ENCODE measurements around the gene GSTCD. TPM values are rescaled to one million over a fixed set of nuclear protein-coding genes. Genes with fewer than 3 reads are reported as not detected.
"Not testable (repeated sequence)": the region's sequence is repeated elsewhere in the genome, so short reads cannot be mapped to it uniquely, and the experiment has no call there.

GSTCD gene
- total RNA-seq, 1 experiment from 2014 or later, result 23.9 TPM

DNA sequence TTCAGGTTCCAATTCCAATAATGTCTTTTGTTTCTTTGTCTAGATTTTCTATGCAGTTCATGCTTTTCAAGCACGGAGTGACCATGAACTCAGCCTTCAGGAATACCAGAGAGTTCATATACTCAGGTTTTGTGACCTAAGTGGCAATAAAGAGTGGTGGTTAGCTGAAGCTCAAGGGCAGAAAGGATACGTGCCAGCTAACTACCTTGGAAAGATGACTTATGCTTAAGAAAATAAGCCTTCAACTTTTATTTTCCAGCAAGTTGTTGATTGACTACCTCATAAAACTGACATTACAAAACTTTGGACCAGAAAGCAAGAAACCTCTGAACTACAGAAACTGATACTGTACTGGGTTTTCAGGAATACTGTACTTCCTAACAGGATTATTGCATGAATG, 30.9 kb upstream of the GSTCD start:
- DNase-seq, result no peak
- no peak overlapping the region for H3K4me3 Mint-ChIP-seq (ENCODE audit: low read depth, unreplicated experiment)
- peaks cover 25% of the 10 kb centered on the region for H3K4me1 Mint-ChIP-seq (ENCODE audit: low read depth, unreplicated experiment)
- no peaks in the 10 kb centered on the region for H3K9me3 Mint-ChIP-seq (ENCODE audit: low read depth, unreplicated experiment)
- peaks cover 7% of the 10 kb centered on the region for H3K36me3 Mint-ChIP-seq (ENCODE audit: insufficient read depth, unreplicated experiment)
- CTCF ChIA-PET, result no interaction called here
- no peaks in the 10 kb centered on the region for H3K27me3 Mint-ChIP-seq (ENCODE audit: unreplicated experiment)
- intact Hi-C loops (cut with micrococcal nuclease; ENCODE audit: unreplicated experiment), result no loop called here
- H3K27ac Mint-ChIP-seq (ENCODE audit: unreplicated experiment), result no peak overlapping the region
- BruUV-seq (replicated peaks), result no TSS peak
- TF ChIP-seq, protein P1, sequence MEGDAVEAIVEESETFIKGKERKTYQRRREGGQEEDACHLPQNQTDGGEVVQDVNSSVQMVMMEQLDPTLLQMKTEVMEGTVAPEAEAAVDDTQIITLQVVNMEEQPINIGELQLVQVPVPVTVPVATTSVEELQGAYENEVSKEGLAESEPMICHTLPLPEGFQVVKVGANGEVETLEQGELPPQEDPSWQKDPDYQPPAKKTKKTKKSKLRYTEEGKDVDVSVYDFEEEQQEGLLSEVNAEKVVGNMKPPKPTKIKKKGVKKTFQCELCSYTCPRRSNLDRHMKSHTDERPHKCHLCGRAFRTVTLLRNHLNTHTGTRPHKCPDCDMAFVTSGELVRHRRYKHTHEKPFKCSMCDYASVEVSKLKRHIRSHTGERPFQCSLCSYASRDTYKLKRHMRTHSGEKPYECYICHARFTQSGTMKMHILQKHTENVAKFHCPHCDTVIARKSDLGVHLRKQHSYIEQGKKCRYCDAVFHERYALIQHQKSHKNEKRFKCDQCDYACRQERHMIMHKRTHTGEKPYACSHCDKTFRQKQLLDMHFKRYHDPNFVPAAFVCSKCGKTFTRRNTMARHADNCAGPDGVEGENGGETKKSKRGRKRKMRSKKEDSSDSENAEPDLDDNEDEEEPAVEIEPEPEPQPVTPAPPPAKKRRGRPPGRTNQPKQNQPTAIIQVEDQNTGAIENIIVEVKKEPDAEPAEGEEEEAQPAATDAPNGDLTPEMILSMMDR (IDR thresholded peaks at IDR 0.05; ENCODE audit: unreplicated experiment), result no peak

DNA sequence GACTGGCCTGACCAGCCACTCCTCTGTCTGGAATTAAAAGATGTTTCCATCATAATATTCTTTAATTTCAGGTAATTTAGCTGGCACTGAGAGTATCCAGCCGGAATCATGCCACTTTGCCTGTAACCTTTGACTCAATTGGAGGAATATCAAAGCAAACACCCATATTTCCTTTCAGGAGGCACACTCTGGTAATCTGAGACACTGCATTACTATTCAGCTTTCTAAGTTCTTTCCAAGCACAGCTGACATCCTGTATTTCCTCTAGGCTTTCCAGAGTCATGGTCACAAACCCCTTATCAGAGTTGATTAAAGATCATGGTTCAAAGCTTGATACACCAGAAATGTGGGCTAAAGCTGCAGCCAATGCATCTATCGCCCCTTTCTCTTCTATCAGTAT, 29.4 kb upstream of the GSTCD start:
- Mint-ChIP-seq H3K27me3 (ENCODE audit: unreplicated experiment) (no peaks in the 10 kb centered on the region), H3K4me3 (ENCODE audit: low read depth, unreplicated experiment) (no peak overlapping the region), H3K4me1 (ENCODE audit: low read depth, unreplicated experiment) (peaks cover 19% of the 10 kb centered on the region), H3K27ac (ENCODE audit: unreplicated experiment) (no peak overlapping the region), H3K9me3 (ENCODE audit: low read depth, unreplicated experiment) (no peaks in the 10 kb centered on the region), H3K36me3 (ENCODE audit: insufficient read depth, unreplicated experiment) (peaks cover 12% of the 10 kb centered on the region)
- DNase-seq, result no peak
- no TSS peak for BruUV-seq (replicated peaks)
- intact Hi-C loops (cut with micrococcal nuclease; ENCODE audit: unreplicated experiment), result no loop called here
- CTCF ChIA-PET, result no interaction called here
- TF ChIP-seq, protein P1 (IDR thresholded peaks at IDR 0.05; ENCODE audit: unreplicated experiment), result no peak

DNA sequence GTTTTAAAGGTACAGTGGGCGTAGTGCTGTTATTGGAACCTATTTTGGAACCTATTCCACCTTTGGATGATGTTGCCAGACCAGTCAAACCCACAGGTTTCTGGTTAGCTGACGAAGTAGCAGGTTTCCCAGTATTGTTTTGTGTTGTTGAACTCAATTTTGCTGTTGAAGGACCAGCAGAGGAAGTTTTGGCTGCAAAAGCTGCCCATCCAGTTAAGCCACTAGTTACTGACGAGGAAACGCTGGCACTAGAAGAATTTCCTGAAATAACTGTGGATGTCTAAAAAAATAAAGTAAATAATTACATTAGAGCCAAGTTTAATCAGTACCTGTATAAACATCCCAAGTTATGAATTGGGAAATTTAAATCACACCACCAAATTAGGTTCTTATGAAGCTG, 25.5 kb upstream of the GSTCD start:
- H3K27me3 Mint-ChIP-seq (ENCODE audit: unreplicated experiment), result no peaks in the 10 kb centered on the region
- peak; percentile 71 for DNase-seq
- H3K36me3 Mint-ChIP-seq (ENCODE audit: insufficient read depth, unreplicated experiment), result peaks cover 12% of the 10 kb centered on the region
- TF ChIP-seq, protein P1 (IDR thresholded peaks at IDR 0.05; ENCODE audit: unreplicated experiment), result no peak
- no peaks in the 10 kb centered on the region for H3K9me3 Mint-ChIP-seq (ENCODE audit: low read depth, unreplicated experiment)
- CTCF ChIA-PET, result no interaction called here
- no TSS peak for BruUV-seq (replicated peaks)
- peaks cover 16% of the 10 kb centered on the region for H3K4me1 Mint-ChIP-seq (ENCODE audit: low read depth, unreplicated experiment)
- intact Hi-C loops (cut with micrococcal nuclease; ENCODE audit: unreplicated experiment), result no loop called here
- peak overlapping the region; percentile 39 for H3K27ac Mint-ChIP-seq (ENCODE audit: unreplicated experiment)
- H3K4me3 Mint-ChIP-seq (ENCODE audit: low read depth, unreplicated experiment), result no peak overlapping the region

DNA sequence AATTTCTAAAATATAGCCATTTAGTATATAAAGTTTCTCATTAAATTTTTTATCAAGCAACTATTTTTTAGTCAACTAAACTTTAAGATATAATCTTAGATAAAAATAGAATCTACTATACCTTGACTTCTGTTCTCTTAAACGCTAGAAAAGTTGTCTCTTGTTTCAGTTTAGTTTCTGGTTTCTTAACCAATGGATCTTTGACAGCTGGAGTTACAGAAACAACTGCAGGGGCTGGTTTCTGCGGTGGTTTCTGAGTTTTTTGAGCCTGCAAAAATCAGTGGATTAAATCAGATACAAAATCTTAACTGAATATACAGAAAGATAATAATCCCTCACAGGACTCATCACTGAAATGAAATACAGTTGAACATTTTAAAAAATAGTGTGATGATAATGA, 22.0 kb upstream of the GSTCD start:
- no peak overlapping the region for H3K4me3 Mint-ChIP-seq (ENCODE audit: low read depth, unreplicated experiment)
- H3K9me3 Mint-ChIP-seq (ENCODE audit: low read depth, unreplicated experiment), result no peaks in the 10 kb centered on the region
- TF ChIP-seq, protein P1 (IDR thresholded peaks at IDR 0.05; ENCODE audit: unreplicated experiment), result no peak
- no peaks in the 10 kb centered on the region for H3K27me3 Mint-ChIP-seq (ENCODE audit: unreplicated experiment)
- intact Hi-C loops (cut with micrococcal nuclease; ENCODE audit: unreplicated experiment), result no loop called here
- peaks cover 16% of the 10 kb centered on the region for H3K36me3 Mint-ChIP-seq (ENCODE audit: insufficient read depth, unreplicated experiment)
- H3K27ac Mint-ChIP-seq (ENCODE audit: unreplicated experiment), result no peak overlapping the region
- H3K4me1 Mint-ChIP-seq (ENCODE audit: low read depth, unreplicated experiment), result peaks cover 19% of the 10 kb centered on the region
- CTCF ChIA-PET, result no interaction called here
- no TSS peak for BruUV-seq (replicated peaks)
- no peak for DNase-seq

DNA sequence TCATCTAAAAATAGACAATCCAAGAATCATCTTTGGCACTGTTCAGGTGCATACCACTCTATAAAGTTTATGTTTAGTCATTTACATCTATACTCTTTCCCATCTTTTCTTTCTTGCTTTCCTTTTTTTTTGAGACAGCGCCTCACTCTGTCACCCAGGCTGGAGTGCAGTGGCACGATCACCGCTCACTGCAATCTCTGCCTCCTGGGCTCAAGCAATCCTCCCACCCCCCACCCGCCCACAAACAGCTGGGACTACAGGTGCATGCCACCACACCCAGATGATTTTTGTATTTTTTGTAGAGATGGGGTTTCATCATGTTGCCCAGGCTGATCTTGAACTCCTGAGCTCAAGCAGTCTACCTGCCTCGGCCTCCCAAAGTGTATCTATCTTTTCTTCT, 13.8 kb upstream of the GSTCD start:
- intact Hi-C loops (cut with micrococcal nuclease; ENCODE audit: unreplicated experiment); H3K27me3 Mint-ChIP-seq (ENCODE audit: unreplicated experiment); DNase-seq; H3K27ac Mint-ChIP-seq (ENCODE audit: unreplicated experiment); H3K36me3 Mint-ChIP-seq (ENCODE audit: insufficient read depth, unreplicated experiment); H3K4me3 Mint-ChIP-seq (ENCODE audit: low read depth, unreplicated experiment); BruUV-seq (replicated peaks); CTCF ChIA-PET; H3K9me3 Mint-ChIP-seq (ENCODE audit: low read depth, unreplicated experiment): not testable (repeated sequence)
- H3K4me1 Mint-ChIP-seq (ENCODE audit: low read depth, unreplicated experiment), result peaks cover 11% of the 10 kb centered on the region

DNA sequence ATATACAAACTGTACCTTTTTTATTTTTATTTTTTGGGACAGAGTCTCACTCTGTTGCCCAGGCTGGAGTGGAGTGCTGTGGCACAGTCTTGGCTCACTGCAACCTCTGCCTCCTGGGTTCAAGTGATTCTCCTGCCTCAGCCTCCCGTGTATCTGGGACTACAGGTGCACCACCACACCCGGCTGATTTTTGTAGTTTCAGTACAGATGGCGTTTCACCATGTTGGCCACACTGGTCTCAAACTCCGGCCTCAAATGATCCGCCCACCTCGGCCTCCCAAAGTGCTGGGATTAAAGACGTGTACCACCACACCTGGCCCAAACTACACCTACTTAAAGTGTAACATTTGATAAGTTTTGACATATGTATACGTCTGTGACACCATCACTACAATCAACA, 12.8 kb upstream of the GSTCD start:
- intact Hi-C loops (cut with micrococcal nuclease; ENCODE audit: unreplicated experiment); BruUV-seq (replicated peaks); CTCF ChIA-PET: not testable (repeated sequence)

More for the DNA sequence above, 12.8 kb upstream of the GSTCD start:
- not testable (repeated sequence) for DNase-seq; H3K36me3 Mint-ChIP-seq (ENCODE audit: insufficient read depth, unreplicated experiment); H3K27ac Mint-ChIP-seq (ENCODE audit: unreplicated experiment); H3K4me3 Mint-ChIP-seq (ENCODE audit: low read depth, unreplicated experiment); H3K9me3 Mint-ChIP-seq (ENCODE audit: low read depth, unreplicated experiment); H3K4me1 Mint-ChIP-seq (ENCODE audit: low read depth, unreplicated experiment); H3K27me3 Mint-ChIP-seq (ENCODE audit: unreplicated experiment)

Measured in Calu3 (cell line).